Neural crest cell (in vitro differentiated cells): Measurements from ENCODE around the gene GFER. TPM values are rescaled to one million over a fixed set of nuclear protein-coding genes. Genes with fewer than 3 reads are reported as not detected.

Experiments
- DNase-seq: peaks from one replicate; pipeline ENCODE4 v3.0.0; 2021; ENCODE audit warnings: low read depth, mixed read lengths, low spot score
- H3K27ac Mint-ChIP-seq: one replicate; pipeline ENCODE4 v1.8.0; 2021; ENCODE audit warnings: mild to moderate bottlenecking, mixed read lengths; ENCODE audit not compliant: unreplicated experiment
- H3K27me3 Mint-ChIP-seq: 2 replicates; pipeline ENCODE4 v1.8.0; 2021; ENCODE audit warnings: low read depth, mild to moderate bottlenecking, mixed read lengths
- H3K36me3 Mint-ChIP-seq: 2 replicates; pipeline ENCODE4 v1.8.0; 2021; ENCODE audit warnings: low read depth, mild to moderate bottlenecking, mixed read lengths
- H3K4me1 Mint-ChIP-seq: 2 replicates; pipeline ENCODE4 v1.8.0; 2021; ENCODE audit warnings: mixed read lengths
- H3K4me3 Mint-ChIP-seq: one replicate; pipeline ENCODE4 v1.8.0; 2021; ENCODE audit warnings: mild to moderate bottlenecking, mixed read lengths
- H3K9me3 Mint-ChIP-seq: 2 replicates; pipeline ENCODE4 v1.8.0; 2021; ENCODE audit warnings: mixed read lengths
- CTCF ChIP-seq: fragments of 200-600 bp; sonication (generic); conservative IDR thresholded peaks from 2 replicates; pipeline ENCODE4 v1.5.0; 2021; ENCODE audit warnings: antibody characterized with exemption, mild to moderate bottlenecking
- total RNA-seq: library from RNA; stranded (reverse); gene quantifications from 2 replicates; pipeline ENCODE4 v1.2.1, GENCODE V29; 2021

Gene GFER
- total RNA-seq, 1 donor from 2014 or later = 42.5 TPM

- Mint-ChIP-seq H3K27ac (no peak overlapping the region), H3K36me3 (peaks cover 24% of the 10 kb centered on the region), H3K4me1 (peaks cover 7% of the 10 kb centered on the region), H3K9me3 (no peaks in the 10 kb centered on the region), H3K4me3 (peak overlapping the region; percentile 38), H3K27me3 (peaks cover 69% of the 10 kb centered on the region)
- no peak for DNase-seq
- TF ChIP-seq CTCF = no peak
These were observed 6.5 kb downstream of the GFER start for GRCh38 chr16:1990351-1991134.

GRCh38 chr16:1991135-1991551 is 7.2 kb downstream of the GFER start:
- Mint-ChIP-seq H3K9me3 (no peaks in the 10 kb centered on the region), H3K27ac (no peak overlapping the region), H3K4me1 (peaks cover 7% of the 10 kb centered on the region), H3K36me3 (peaks cover 25% of the 10 kb centered on the region), H3K27me3 (peaks cover 72% of the 10 kb centered on the region), H3K4me3 (peak overlapping the region; percentile 51)
- no peak for TF ChIP-seq CTCF
- DNase-seq = no peak

DNA sequence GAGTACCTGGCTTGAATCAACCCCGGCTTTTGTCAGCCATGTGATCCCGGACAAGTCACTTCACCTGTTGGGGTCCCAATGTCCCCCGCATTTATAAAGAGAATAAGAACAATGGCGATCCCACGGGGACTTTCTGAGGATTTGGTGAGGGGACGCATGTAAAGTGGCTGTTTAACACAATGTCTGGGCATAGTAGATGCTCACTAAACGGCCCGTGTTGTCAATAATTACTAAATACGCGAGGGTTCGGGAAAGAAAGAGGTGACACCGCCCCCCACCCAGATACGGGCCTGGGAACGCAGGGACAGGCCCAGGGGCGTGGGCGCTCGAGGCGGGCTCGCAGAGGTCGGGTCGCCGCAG is 7.6 kb downstream of the GFER start:
- peaks cover 24% of the 10 kb centered on the region for H3K36me3 Mint-ChIP-seq
- H3K27me3 Mint-ChIP-seq = peaks cover 70% of the 10 kb centered on the region
- H3K9me3 Mint-ChIP-seq = no peaks in the 10 kb centered on the region
- no peak for DNase-seq
- H3K27ac Mint-ChIP-seq = no peak overlapping the region
- H3K4me1 Mint-ChIP-seq = peaks cover 7% of the 10 kb centered on the region
- no peak for TF ChIP-seq CTCF
- H3K4me3 Mint-ChIP-seq = peak overlapping the region; percentile 51

DNA sequence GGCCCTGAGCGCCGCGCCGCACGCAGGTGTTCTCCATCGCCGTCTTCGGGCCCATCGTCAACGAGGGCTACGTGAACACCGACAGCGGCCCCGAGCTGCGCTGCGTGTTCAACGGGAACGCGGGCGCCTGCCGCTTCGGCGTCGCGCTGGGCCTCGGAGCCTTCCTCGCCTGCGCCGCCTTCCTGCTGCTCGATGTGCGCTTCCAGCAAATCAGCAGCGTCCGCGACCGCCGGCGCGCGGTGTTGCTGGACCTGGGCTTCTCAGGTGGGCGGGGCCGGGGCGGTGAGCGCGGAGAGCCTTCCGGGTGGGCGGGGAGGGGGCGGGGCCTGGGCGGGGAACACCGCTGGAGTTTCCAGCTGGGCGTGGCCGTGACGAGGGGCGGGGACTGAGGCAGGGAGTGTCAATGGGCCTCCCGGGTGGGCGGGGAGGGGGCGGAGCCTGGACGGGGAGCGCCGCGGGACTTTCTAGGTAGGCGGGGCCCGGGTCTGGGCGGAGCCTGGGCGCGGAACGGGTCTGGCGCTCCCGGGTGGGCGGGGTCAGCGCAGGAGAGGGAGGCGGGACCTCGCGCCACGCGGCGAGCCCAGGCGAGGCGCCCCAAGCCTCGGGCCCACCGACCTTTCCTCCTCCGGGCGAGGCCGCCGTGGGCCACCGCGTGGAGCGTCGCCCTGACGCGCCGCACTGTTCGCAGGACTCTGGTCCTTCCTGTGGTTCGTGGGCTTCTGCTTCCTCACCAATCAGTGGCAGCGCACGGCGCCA is 8.1 kb downstream of the GFER start:
- peaks cover 65% of the 10 kb centered on the region for H3K27me3 Mint-ChIP-seq
- DNase-seq = peak; percentile 70
- TF ChIP-seq CTCF = no peak
- peaks cover 19% of the 10 kb centered on the region for H3K36me3 Mint-ChIP-seq
- H3K27ac Mint-ChIP-seq = no peak overlapping the region
- peaks cover 7% of the 10 kb centered on the region for H3K4me1 Mint-ChIP-seq
- no peaks in the 10 kb centered on the region for H3K9me3 Mint-ChIP-seq
- no peak overlapping the region for H3K4me3 Mint-ChIP-seq

- no peaks in the 10 kb centered on the region for H3K9me3 Mint-ChIP-seq
- no peak for DNase-seq
These were observed 8.8 kb downstream of the GFER start for GRCh38 chr16:1992704-1993317.

More at GRCh38 chr16:1992704-1993317, 8.8 kb downstream of the GFER start:
- no peak overlapping the region for H3K4me3 Mint-ChIP-seq
- TF ChIP-seq CTCF = no peak
- H3K4me1 Mint-ChIP-seq = peaks cover 7% of the 10 kb centered on the region
- peaks cover 59% of the 10 kb centered on the region for H3K27me3 Mint-ChIP-seq
- H3K27ac Mint-ChIP-seq = no peak overlapping the region
- H3K36me3 Mint-ChIP-seq = peaks cover 16% of the 10 kb centered on the region
